T-helper 22 cell (primary cell): Measurements from ENCODE around the gene HTR1D.

ENCODE experiments used
- DNase-seq: peaks from one replicate; pipeline ENCODE4 v3.0.0-alpha.2; 2020; ENCODE audit warnings: low read depth

HTR1D gene

GRCh38 chr1:23150125-23150524 is 67.2 kb downstream of the HTR1D start:
- no peak for DNase-seq

GRCh38 chr1:23149114-23149513 is 68.2 kb downstream of the HTR1D start:
- DNase-seq = no peak

DNA sequence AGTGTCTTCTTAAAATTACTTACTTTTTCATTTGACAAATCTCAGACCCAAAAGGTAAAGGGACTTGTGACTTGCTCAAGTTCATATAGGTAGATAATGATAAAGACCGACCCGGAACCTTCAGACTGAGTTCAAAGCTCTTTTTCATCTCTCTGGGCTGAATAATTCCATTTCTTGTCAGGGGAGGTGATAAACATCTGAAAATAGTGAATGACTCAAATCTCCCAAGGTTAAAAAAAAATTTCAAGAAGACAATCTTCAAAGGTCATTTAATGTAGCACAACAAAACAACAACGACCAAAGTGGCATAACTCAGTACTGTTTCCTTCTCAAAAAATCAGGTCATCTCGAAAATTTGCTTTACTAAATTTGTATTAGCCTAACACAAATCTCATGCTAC is 69.2 kb downstream of the HTR1D start:
- no peak for DNase-seq
